ENCODE results near the gene ABCA7. TPM values are rescaled to one million over a fixed set of nuclear protein-coding genes. Genes with fewer than 3 reads are reported as not detected.

ABCA7 gene
- total RNA-seq, result 10 to 100 TPM; 10.3 to 29.8 (median 15.9) TPM

GRCh38 chr19:1039646-1040475 is at the start of gene ABCA7:
Gene ABCA7, plus strand, starts transcription at chr19:1040107. Its CDS starts 1,255 bp downstream, at chr19:1041362.
- TF ChIP-seq, protein P1, sequence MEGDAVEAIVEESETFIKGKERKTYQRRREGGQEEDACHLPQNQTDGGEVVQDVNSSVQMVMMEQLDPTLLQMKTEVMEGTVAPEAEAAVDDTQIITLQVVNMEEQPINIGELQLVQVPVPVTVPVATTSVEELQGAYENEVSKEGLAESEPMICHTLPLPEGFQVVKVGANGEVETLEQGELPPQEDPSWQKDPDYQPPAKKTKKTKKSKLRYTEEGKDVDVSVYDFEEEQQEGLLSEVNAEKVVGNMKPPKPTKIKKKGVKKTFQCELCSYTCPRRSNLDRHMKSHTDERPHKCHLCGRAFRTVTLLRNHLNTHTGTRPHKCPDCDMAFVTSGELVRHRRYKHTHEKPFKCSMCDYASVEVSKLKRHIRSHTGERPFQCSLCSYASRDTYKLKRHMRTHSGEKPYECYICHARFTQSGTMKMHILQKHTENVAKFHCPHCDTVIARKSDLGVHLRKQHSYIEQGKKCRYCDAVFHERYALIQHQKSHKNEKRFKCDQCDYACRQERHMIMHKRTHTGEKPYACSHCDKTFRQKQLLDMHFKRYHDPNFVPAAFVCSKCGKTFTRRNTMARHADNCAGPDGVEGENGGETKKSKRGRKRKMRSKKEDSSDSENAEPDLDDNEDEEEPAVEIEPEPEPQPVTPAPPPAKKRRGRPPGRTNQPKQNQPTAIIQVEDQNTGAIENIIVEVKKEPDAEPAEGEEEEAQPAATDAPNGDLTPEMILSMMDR (IDR thresholded peaks at IDR 0.05), result no peak
- peak; percentile 94 for DNase-seq (ENCODE audit: low spot score)
- peak; percentile 96 for ATAC-seq (ENCODE audit: low FRiP score)

- ATAC-seq (ENCODE audit: low FRiP score) (no peak), DNase-seq (ENCODE audit: low spot score) (no peak)
- TF ChIP-seq, protein P1 (IDR thresholded peaks at IDR 0.05), result no peak
These were observed 49.8 kb upstream of the ABCA7 start for GRCh38 chr19:990119-990571.

DNA sequence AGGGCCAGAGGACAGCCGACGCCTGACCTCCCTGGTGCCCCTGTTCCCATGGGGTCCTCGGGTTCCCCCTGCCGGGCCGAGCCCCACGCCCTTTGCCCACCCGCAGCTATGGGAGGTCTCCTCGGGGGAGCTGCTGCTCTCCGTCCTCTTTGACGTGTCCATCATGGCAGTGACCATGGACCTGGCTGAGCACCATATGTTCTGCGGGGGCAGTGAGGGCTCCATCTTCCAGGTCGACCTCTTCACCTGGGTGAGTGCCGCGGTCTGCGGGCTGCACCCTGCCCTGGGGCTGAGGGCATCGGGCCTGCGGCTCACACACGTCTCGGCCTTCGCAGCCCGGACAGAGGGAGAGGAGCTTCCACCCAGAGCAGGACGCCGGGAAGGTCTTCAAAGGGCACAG is 49.2 kb upstream of the ABCA7 start:
- ATAC-seq (ENCODE audit: low FRiP score), result no peak
- DNase-seq (ENCODE audit: low spot score), result no peak
- TF ChIP-seq, protein P1 (IDR thresholded peaks at IDR 0.05), result no peak

- TF ChIP-seq, protein P1 (IDR thresholded peaks at IDR 0.05), result no peak
- no peak for ATAC-seq (ENCODE audit: low FRiP score)
- DNase-seq (ENCODE audit: low spot score), result no peak
These were observed 48.6 kb upstream of the ABCA7 start for GRCh38 chr19:991174-991931.

- TF ChIP-seq, protein P1 (IDR thresholded peaks at IDR 0.05), result no peak
- DNase-seq (ENCODE audit: low spot score) (no peak), ATAC-seq (ENCODE audit: low FRiP score) (no peak)
These were observed 47.8 kb upstream of the ABCA7 start for GRCh38 chr19:991932-992669.

GRCh38 chr19:992670-993055 is 47.2 kb upstream of the ABCA7 start:
- TF ChIP-seq, protein P1 (IDR thresholded peaks at IDR 0.05), result no peak
- no peak for DNase-seq (ENCODE audit: low spot score)
- no peak for ATAC-seq (ENCODE audit: low FRiP score)
